ENCODE data around the gene MINDY4.

GRCh38 chr7:30814700-30815387, 43.6 kb downstream of the MINDY4 start:
- no peak for TF ChIP-seq CTCF (IDR thresholded peaks at IDR 0.05; ENCODE audit: low read depth, low read length, poor library complexity, severe bottlenecking)
- no peak for TF ChIP-seq EZH2phosphoT487 (IDR thresholded peaks at IDR 0.05; ENCODE audit: borderline replicate concordance, low read length)
